Measurements from ENCODE around the gene ACTN3. TPM values are rescaled to one million over a fixed set of nuclear protein-coding genes. Genes with fewer than 3 reads are reported as not detected.
"Not testable (repeated sequence)": the region's sequence is repeated elsewhere in the genome, so short reads cannot be mapped to it uniquely, and the experiment has no call there.

Gene ACTN3
- total RNA-seq, 2 experiments from 2014 or later: 0.14 to 0.22 TPM

- Histone ChIP-seq H3K36me3 (ENCODE audit: insufficient read depth, low read length) (peaks cover 51% of the 10 kb centered on the region), H3K27me3 (ENCODE audit: control insufficient read depth in 1 of 2, insufficient read depth in 2 of 2, low read length in 2 of 2) (no peaks in the 10 kb centered on the region), H3K9me3 (ENCODE audit: control insufficient read depth in 1 of 2, insufficient read depth in 1 of 2, low read length in 2 of 2) (no peaks in the 10 kb centered on the region), H3K4me1 (ENCODE audit: insufficient read depth, low read length) (no peaks in the 10 kb centered on the region), H3K4me3 (ENCODE audit: low read length) (no peak overlapping the region), H3K27ac (ENCODE audit: low read depth in 1 of 2, low read length in 2 of 2) (no peak overlapping the region)
- TF ChIP-seq CTCF (IDR thresholded peaks at IDR 0.05): no peak
- no peaks in the 10 kb centered on the region for H3K4me1 Mint-ChIP-seq (ENCODE audit: low read depth)
- H3K36me3 Mint-ChIP-seq (ENCODE audit: low read depth): peaks cover 24% of the 10 kb centered on the region
- ChIA-PET CTCF (interaction anchor here (0.6 kb wide), 1 partner anchor 1272 kb away, joined by 3 read pairs; no protein-coding TSS in a partner anchor), POLR2A (no interaction called here)
- intact Hi-C loops (cut with DNase I, micrococcal nuclease): no loop called here
- ATAC-seq (ENCODE audit: poor library complexity) (no peak), DNase-seq (no peak)
- H3K27me3 Mint-ChIP-seq: no peaks in the 10 kb centered on the region
- no peaks in the 10 kb centered on the region for H3K9me3 Mint-ChIP-seq
- no peak overlapping the region for H3K4me3 Mint-ChIP-seq
- H3K27ac Mint-ChIP-seq: no peak overlapping the region
Observed at GRCh38 chr11:66603072-66603471, 56.4 kb downstream of the ACTN3 start.

- Mint-ChIP-seq H3K9me3 (no peaks in the 10 kb centered on the region), H3K4me1 (ENCODE audit: low read depth) (no peaks in the 10 kb centered on the region), H3K36me3 (ENCODE audit: low read depth) (peaks cover 24% of the 10 kb centered on the region), H3K27ac (no peak overlapping the region), H3K4me3 (no peak overlapping the region), H3K27me3 (no peaks in the 10 kb centered on the region)
- DNase-seq (no peak), ATAC-seq (ENCODE audit: poor library complexity) (no peak)
- Histone ChIP-seq H3K4me1 (ENCODE audit: insufficient read depth, low read length) (no peaks in the 10 kb centered on the region), H3K36me3 (ENCODE audit: insufficient read depth, low read length) (peaks cover 46% of the 10 kb centered on the region), H3K4me3 (ENCODE audit: low read length) (no peak overlapping the region), H3K27me3 (ENCODE audit: control insufficient read depth in 1 of 2, insufficient read depth in 2 of 2, low read length in 2 of 2) (no peaks in the 10 kb centered on the region), H3K27ac (ENCODE audit: low read depth in 1 of 2, low read length in 2 of 2) (no peak overlapping the region), H3K9me3 (ENCODE audit: control insufficient read depth in 1 of 2, insufficient read depth in 1 of 2, low read length in 2 of 2) (no peaks in the 10 kb centered on the region)
- ChIA-PET POLR2A (no interaction called here), CTCF (no interaction called here)
- intact Hi-C loops (cut with DNase I, micrococcal nuclease): no loop called here
- TF ChIP-seq CTCF (IDR thresholded peaks at IDR 0.05): no peak
Observed at GRCh38 chr11:66604155-66604554, 57.5 kb downstream of the ACTN3 start.

DNA sequence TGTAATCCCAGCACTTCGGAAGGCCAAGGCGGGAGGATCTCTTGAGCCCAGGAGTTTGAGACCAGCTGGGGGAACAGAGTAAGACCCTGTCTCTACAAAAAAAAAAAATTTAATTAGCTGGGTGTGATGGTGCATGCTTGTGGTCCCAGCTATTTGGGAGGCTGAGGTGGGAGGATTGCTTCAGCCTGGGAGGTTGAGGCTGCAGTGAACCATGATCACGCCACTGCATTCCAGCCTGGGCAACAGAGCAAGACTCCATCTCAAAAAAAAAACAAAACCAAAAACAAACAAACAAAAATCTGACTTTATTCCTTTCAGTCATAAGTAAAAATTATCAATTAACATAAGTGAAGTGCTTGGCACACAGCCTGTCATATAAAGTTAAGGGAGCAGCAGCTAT is 59.9 kb downstream of the ACTN3 start:
- POLR2A ChIA-PET: interaction anchor here (0.6 to 1.2 kb wide), 2 partner anchors 10 to 71 kb away, joined by 3 read pairs; partner anchors contain the start of gene RBM14
- intact Hi-C loops (cut with DNase I, micrococcal nuclease): not testable (repeated sequence)

More for the DNA sequence above, 59.9 kb downstream of the ACTN3 start:
- DNase-seq; ATAC-seq (ENCODE audit: poor library complexity); H3K4me1 ChIP-seq (ENCODE audit: insufficient read depth, low read length); H3K4me3 Mint-ChIP-seq; H3K9me3 Mint-ChIP-seq; H3K27ac Mint-ChIP-seq; H3K4me3 ChIP-seq (ENCODE audit: low read length); H3K9me3 ChIP-seq (ENCODE audit: control insufficient read depth in 1 of 2, insufficient read depth in 1 of 2, low read length in 2 of 2); H3K27ac ChIP-seq (ENCODE audit: low read depth in 1 of 2, low read length in 2 of 2); H3K27me3 Mint-ChIP-seq; H3K27me3 ChIP-seq (ENCODE audit: control insufficient read depth in 1 of 2, insufficient read depth in 2 of 2, low read length in 2 of 2): not testable (repeated sequence)
- CTCF ChIA-PET: interaction anchor here (0.6 to 1.8 kb wide), 2 partner anchors 10 to 1321 kb away, joined by 3 to 4 read pairs; no protein-coding TSS in a partner anchor
- Mint-ChIP-seq H3K36me3 (ENCODE audit: low read depth) (peaks cover 10% of the 10 kb centered on the region), H3K4me1 (ENCODE audit: low read depth) (peaks cover 13% of the 10 kb centered on the region)
- H3K36me3 ChIP-seq (ENCODE audit: insufficient read depth, low read length): peaks cover 31% of the 10 kb centered on the region

Data from CD4-positive, alpha-beta T cell (primary cell).